ENCODE data around the gene THRB. TPM values are rescaled to one million over a fixed set of nuclear protein-coding genes. Genes with fewer than 3 reads are reported as not detected.

Gene THRB
- total and polyA plus RNA-seq, 2 donors (not counting 3 experiments of a cell fraction or from before 2014, with no cell fraction given), result 0.06 TPM; not detected in 1

DNA sequence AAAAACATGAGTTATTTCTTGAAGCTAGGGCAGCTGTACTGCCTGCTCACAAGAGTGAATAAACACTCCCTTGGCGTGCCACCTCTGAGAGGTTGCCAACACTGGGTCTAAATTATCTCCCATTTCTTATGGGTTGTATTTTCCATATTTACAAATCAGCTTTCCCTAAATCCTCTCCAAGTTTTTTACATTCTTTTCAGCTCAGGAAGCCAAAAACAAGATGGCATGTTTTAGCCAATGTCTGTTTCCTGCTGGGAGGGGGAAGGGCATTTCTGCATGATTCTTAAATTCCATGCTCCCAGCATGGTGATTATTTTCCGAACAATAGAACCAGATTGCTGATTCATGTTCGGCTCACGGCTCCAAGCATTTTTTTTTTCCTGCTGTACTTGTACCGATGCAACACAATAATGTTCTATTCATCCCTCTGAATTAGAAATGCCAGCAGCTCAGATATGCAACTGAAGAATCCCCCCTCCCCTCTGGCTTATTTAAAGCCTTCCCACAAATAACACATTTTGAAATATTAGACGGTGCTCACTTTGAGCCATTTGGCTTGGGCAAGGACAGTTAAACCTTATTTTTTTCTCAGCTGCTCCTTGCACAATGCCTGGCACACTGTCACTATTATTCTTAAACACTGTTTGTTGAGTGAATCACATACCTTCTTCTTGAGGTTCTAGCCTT is 252.5 kb downstream of the THRB start:
- Histone ChIP-seq H2AFZ (ENCODE audit: low read depth, low read length) (peak overlapping the region; percentile 97), H3K27ac (ENCODE audit: insufficient read depth, low read depth, low read length) (peak overlapping the region; percentile 89), H3K9me3 (replicated peaks; ENCODE audit: control insufficient read depth, insufficient read depth, low read length) (no peaks in the 10 kb centered on the region), H4K20me1 (replicated peaks; ENCODE audit: control insufficient read depth, extremely low read depth, insufficient read depth, low read length) (no peaks in the 10 kb centered on the region), H3K9me1 (replicated peaks; ENCODE audit: control insufficient read depth, extremely low read depth, insufficient read depth, low read length) (no peaks in the 10 kb centered on the region), H3K36me3 (ENCODE audit: control insufficient read depth in 2 of 2, extremely low read depth in 1 of 2, insufficient read depth in 2 of 2, low read length in 2 of 2) (no peaks in the 10 kb centered on the region), H3K4me1 (ENCODE audit: control insufficient read depth, extremely low read depth, insufficient read depth, low read length) (peaks cover 23% of the 10 kb centered on the region), H3K79me2 (ENCODE audit: control insufficient read depth, insufficient read depth, low read length) (no peaks in the 10 kb centered on the region), H3K9ac (replicated peaks; ENCODE audit: extremely low read depth, insufficient read depth, low read length) (peak overlapping the region; percentile 41), H3K4me2 (ENCODE audit: insufficient read depth, low read length) (peak overlapping the region; percentile 42), H3K4me3 (replicated peaks in 1 of 3; ENCODE audit: insufficient read depth in 1 of 3, low read depth in 1 of 3, low read length in 3 of 3) (no peak overlapping the region), H3K27me3 (ENCODE audit: control insufficient read depth in 2 of 2, insufficient read depth in 2 of 2, low read length in 2 of 2) (no peaks in the 10 kb centered on the region)
- ChIA-PET POLR2A (no interaction called here), CTCF (interaction anchor here (0.8 to 1.4 kb wide), 8 partner anchors 9 to 438 kb away, joined by 3 to 5 read pairs (median 4); no protein-coding TSS in a partner anchor)
- peak; percentile 97 for DNase-seq (ENCODE audit: low read depth, low spot score)
- intact Hi-C loops (cut with micrococcal nuclease), result loop anchor here (1.0 to 5.0 kb wide), 4 partner anchors 21 to 346 kb away; no protein-coding TSS in a partner anchor
- BruUV-seq (replicated peaks), result no TSS peak
- TF ChIP-seq JUN (IDR thresholded peaks at IDR 0.05; ENCODE audit: borderline replicate concordance, insufficient read depth, insufficient read length, low read depth) (peak; percentile 86), POLR2AphosphoS5 (IDR thresholded peaks at IDR 0.05; ENCODE audit: insufficient read depth, low read depth, low read length) (no peak), POLR2A (IDR thresholded peaks at IDR 0.05; ENCODE audit: low read depth, low read length) (no peak), MYC (IDR thresholded peaks at IDR 0.05; ENCODE audit: low read depth, low read length) (peak; percentile 50), GATA2 (IDR thresholded peaks at IDR 0.05; ENCODE audit: insufficient read depth, insufficient read length, low read depth, low read length) (peak; percentile 14), FOS (IDR thresholded peaks at IDR 0.05; ENCODE audit: borderline replicate concordance, insufficient read depth, low read length) (peak; percentile 67), EZH2 (IDR thresholded peaks at IDR 0.05; ENCODE audit: borderline replicate concordance, low read depth, low read length, severe bottlenecking) (no peak)
- TF ChIP-seq, protein P1, sequence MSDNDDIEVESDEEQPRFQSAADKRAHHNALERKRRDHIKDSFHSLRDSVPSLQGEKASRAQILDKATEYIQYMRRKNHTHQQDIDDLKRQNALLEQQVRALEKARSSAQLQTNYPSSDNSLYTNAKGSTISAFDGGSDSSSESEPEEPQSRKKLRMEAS (IDR thresholded peaks at IDR 0.05; ENCODE audit: insufficient read depth, insufficient read length), result peak; percentile 53
- TF ChIP-seq, protein P2, sequence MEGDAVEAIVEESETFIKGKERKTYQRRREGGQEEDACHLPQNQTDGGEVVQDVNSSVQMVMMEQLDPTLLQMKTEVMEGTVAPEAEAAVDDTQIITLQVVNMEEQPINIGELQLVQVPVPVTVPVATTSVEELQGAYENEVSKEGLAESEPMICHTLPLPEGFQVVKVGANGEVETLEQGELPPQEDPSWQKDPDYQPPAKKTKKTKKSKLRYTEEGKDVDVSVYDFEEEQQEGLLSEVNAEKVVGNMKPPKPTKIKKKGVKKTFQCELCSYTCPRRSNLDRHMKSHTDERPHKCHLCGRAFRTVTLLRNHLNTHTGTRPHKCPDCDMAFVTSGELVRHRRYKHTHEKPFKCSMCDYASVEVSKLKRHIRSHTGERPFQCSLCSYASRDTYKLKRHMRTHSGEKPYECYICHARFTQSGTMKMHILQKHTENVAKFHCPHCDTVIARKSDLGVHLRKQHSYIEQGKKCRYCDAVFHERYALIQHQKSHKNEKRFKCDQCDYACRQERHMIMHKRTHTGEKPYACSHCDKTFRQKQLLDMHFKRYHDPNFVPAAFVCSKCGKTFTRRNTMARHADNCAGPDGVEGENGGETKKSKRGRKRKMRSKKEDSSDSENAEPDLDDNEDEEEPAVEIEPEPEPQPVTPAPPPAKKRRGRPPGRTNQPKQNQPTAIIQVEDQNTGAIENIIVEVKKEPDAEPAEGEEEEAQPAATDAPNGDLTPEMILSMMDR (IDR thresholded peaks at IDR 0.05; ENCODE audit: extremely low read depth in 1 of 2, insufficient read depth in 1 of 2, low read depth in 1 of 2, low read length in 2 of 2), result no peak
- FAIRE-seq, result peak; percentile 94
- dilution Hi-C loops (cut with MboI; ENCODE audit: extremely low pct_ligation_motif_present, low sequenced_read_pairs), result no loop called here

Measured in endothelial cell of umbilical vein (primary cell).